Right renal cortex interstitium (tissue), 3 donors: ENCODE results near the gene MYCBP2. TPM values are rescaled to one million over a fixed set of nuclear protein-coding genes. Genes with fewer than 3 reads are reported as not detected.
"Not testable (repeated sequence)": the region's sequence is repeated elsewhere in the genome, so short reads cannot be mapped to it uniquely, and the experiment has no call there.

Experiments
- DNase-seq, 3 donors: peaks; one replicate each; pipeline ENCODE4 v3.0.0-alpha.2; 2013; ENCODE audit warnings: low read depth in 3 of 3, low spot score in 2 of 3
- polyA plus RNA-seq, 3 donors: library from polyadenylated mRNA; unstranded; fragments of 120-200 nt; gene quantifications; one replicate each; pipeline ENCODE4 v1.2.1, GENCODE V29; 2013; ENCODE audit not compliant: insufficient read length in 3 of 3

MYCBP2 gene
- polyA plus RNA-seq, 3 donors, result 64.0 to 69.3 (median 65.9) TPM

- DNase-seq, result no peak
These were observed 287.9 kb downstream of the MYCBP2 start for GRCh38 chr13:77038907-77039480.

GRCh38 chr13:77036279-77036678 lies 290.6 kb downstream of the MYCBP2 start:
- no peak for DNase-seq

GRCh38 chr13:77034881-77035280 lies 292.0 kb downstream of the MYCBP2 start:
- DNase-seq, result no peak

- no peak for DNase-seq
These were observed 293.1 kb downstream of the MYCBP2 start for GRCh38 chr13:77033717-77034302.

GRCh38 chr13:77031656-77032243 lies 295.1 kb downstream of the MYCBP2 start:
- DNase-seq, result no peak

GRCh38 chr13:77029436-77029835 lies 297.5 kb downstream of the MYCBP2 start:
- no peak for DNase-seq

- no peak for DNase-seq
These were observed 298.7 kb downstream of the MYCBP2 start for GRCh38 chr13:77028202-77028601.

GRCh38 chr13:77026861-77027621 lies 299.9 kb downstream of the MYCBP2 start, which contains the start of gene FBXL3:
FBXL3 (minus strand) TSS chr13:77027159; CDS start chr13:77021860, 5,299 bp downstream.
- DNase-seq, result peak; percentile 75 to 80 (median 79)

- DNase-seq, result peak in 2 of 3 donors; percentile 49 to 55
These were observed 300.5 kb downstream of the MYCBP2 start for GRCh38 chr13:77026255-77026860.

- no peak for DNase-seq
These were observed 304.6 kb downstream of the MYCBP2 start for GRCh38 chr13:77022341-77022740.

GRCh38 chr13:77019756-77020155 lies 307.1 kb downstream of the MYCBP2 start:
- no peak for DNase-seq

GRCh38 chr13:77016888-77017623 lies 309.8 kb downstream of the MYCBP2 start:
- DNase-seq, result no peak

- DNase-seq, result no peak
These were observed 310.6 kb downstream of the MYCBP2 start for GRCh38 chr13:77016251-77016812.

- no peak for DNase-seq
These were observed 311.8 kb downstream of the MYCBP2 start for GRCh38 chr13:77014906-77015685.

GRCh38 chr13:77013853-77014542 lies 312.9 kb downstream of the MYCBP2 start:
- DNase-seq, result no peak

- not testable (repeated sequence) for DNase-seq
These were observed 317.2 kb downstream of the MYCBP2 start for GRCh38 chr13:77009719-77010118.

GRCh38 chr13:77009011-77009410 lies 317.9 kb downstream of the MYCBP2 start:
- DNase-seq, result no peak

GRCh38 chr13:77008337-77008736 lies 318.6 kb downstream of the MYCBP2 start:
- DNase-seq, result not testable (repeated sequence)
